NCI-H2227 (cell line): ENCODE measurements around the gene LRP5.
"Not testable (repeated sequence)": the region's sequence is repeated elsewhere in the genome, so short reads cannot be mapped to it uniquely, and the experiment has no call there.

Source experiments
- DNase-seq: peaks from one replicate; lab custom pipeline; 2025; ENCODE audit not compliant: unreplicated experiment; lab: John Stamatoyannopoulos, UW

LRP5 gene

GRCh38 chr11:68328374-68329091, 16.1 kb downstream of the LRP5 start:
- DNase-seq = peak; percentile 83

GRCh38 chr11:68329536-68329935, 17.1 kb downstream of the LRP5 start:
- no peak for DNase-seq

GRCh38 chr11:68329978-68330699, 17.7 kb downstream of the LRP5 start:
- no peak for DNase-seq

GRCh38 chr11:68330700-68331337, 18.4 kb downstream of the LRP5 start:
- DNase-seq = no peak

- no peak for DNase-seq
Measured at GRCh38 chr11:68331338-68331947, 19.1 kb downstream of the LRP5 start.

- DNase-seq = no peak
Measured at GRCh38 chr11:68332186-68332585, 19.8 kb downstream of the LRP5 start.

- no peak for DNase-seq
Measured at GRCh38 chr11:68333173-68333572, 20.8 kb downstream of the LRP5 start.

GRCh38 chr11:68334923-68335322, 22.5 kb downstream of the LRP5 start:
- DNase-seq = no peak

- no peak for DNase-seq
Measured at GRCh38 chr11:68335683-68336082, 23.3 kb downstream of the LRP5 start.

- DNase-seq = no peak
Measured at GRCh38 chr11:68336716-68337115, 24.3 kb downstream of the LRP5 start.

- no peak for DNase-seq
Measured at GRCh38 chr11:68337399-68337835, 25.0 kb downstream of the LRP5 start.

- DNase-seq = no peak
Measured at GRCh38 chr11:68338051-68338780, 25.8 kb downstream of the LRP5 start.

GRCh38 chr11:68340003-68340767, 27.8 kb downstream of the LRP5 start:
- no peak for DNase-seq

GRCh38 chr11:68340784-68341556, 28.6 kb downstream of the LRP5 start:
- DNase-seq = no peak

- DNase-seq = no peak
Measured at GRCh38 chr11:68341557-68342458, 29.4 kb downstream of the LRP5 start.

- DNase-seq = peak; percentile 12
Measured at GRCh38 chr11:68342459-68343158, 30.2 kb downstream of the LRP5 start.

- no peak for DNase-seq
Measured at GRCh38 chr11:68343761-68344256, 31.4 kb downstream of the LRP5 start.

GRCh38 chr11:68344821-68345220, 32.4 kb downstream of the LRP5 start:
- not testable (repeated sequence) for DNase-seq
